ENCODE results near the gene RFX1.
"Not testable (repeated sequence)": the region's sequence is repeated elsewhere in the genome, so short reads cannot be mapped to it uniquely, and the experiment has no call there.

GRCh38 chr19:14050961-14051360 is 44.8 kb upstream of the RFX1 start:
- TF ChIP-seq CTCF (conservative IDR thresholded peaks at IDR 0.05); ZFX (IDR thresholded peaks at IDR 0.05): not testable (repeated sequence)
